ENCODE data around the gene ATP1A2. TPM values are rescaled to one million over a fixed set of nuclear protein-coding genes. Genes with fewer than 3 reads are reported as not detected.
A peak's percentile ranks its signal among the peaks of the same experiment; 100 is the strongest.

Gene ATP1A2
- total and polyA plus RNA-seq, 2 of the 8 experiments (the other 6 are each of a cell fraction or from before 2014, with no cell fraction given) = 39.7 to 40.8 TPM

GRCh38 chr1:160108888-160109662, 6.5 kb upstream of the ATP1A2 start:
- Histone ChIP-seq H2BK120ac (replicated peaks; ENCODE audit: low read depth, low read length) (peak overlapping the region; percentile 48), H3K4me1 (replicated peaks in 1 of 4; ENCODE audit: control insufficient read depth in 3 of 4, insufficient read depth in 4 of 4, low read length in 3 of 4) (peaks cover 8 to 32% (median 20%) of the 10 kb centered on the region in 4 experiments), H3K14ac (ENCODE audit: insufficient read length) (no peak overlapping the region), H3K4me3 (ENCODE audit: extremely low read depth in 1 of 4, insufficient read depth in 2 of 4, low read depth in 3 of 4, low read length in 4 of 4) (no peak overlapping the region), H3K9ac (replicated peaks in 1 of 4; ENCODE audit: extremely low read depth in 1 of 4, low read depth in 3 of 4, low read length in 3 of 4) (no peak overlapping the region), H3K18ac (ENCODE audit: extremely low read depth, low read length) (peak overlapping the region; percentile 89), H4K5ac (ENCODE audit: insufficient read length, low read depth, low read length) (no peak overlapping the region), H4K20me1 (replicated peaks in 1 of 2; ENCODE audit: control insufficient read depth in 1 of 2, insufficient read depth in 2 of 2, low read length in 2 of 2) (no peaks in the 10 kb centered on the region), H3K9me3 (ENCODE audit: insufficient read depth in 2 of 2, low read depth in 1 of 2, low read length in 1 of 2) (no peaks in the 10 kb centered on the region), H2BK5ac (ENCODE audit: low read depth, low read length) (peak overlapping the region; percentile 85; the same call in 1 of the 2 replicates), H3K23me2 (ENCODE audit: low read depth, low read length) (no peaks in the 10 kb centered on the region; the same call in none of the 2 replicates), H3K27me3 (replicated peaks in 1 of 4; ENCODE audit: control insufficient read depth in 3 of 4, extremely low read depth in 1 of 4, insufficient read depth in 3 of 4, low read length in 3 of 4) (no peaks in the 10 kb centered on the region; a peak in 1 of 7 replicates), H2AK5ac (ENCODE audit: low read depth, low read length) (peak overlapping the region; percentile 67; the same call in 1 of the 2 replicates), H4K8ac (ENCODE audit: extremely low read depth, insufficient read depth, low read length) (no peak overlapping the region), H2BK15ac (ENCODE audit: low read length) (no peak overlapping the region; the same call in 1 of the 2 replicates), H3K27ac (ENCODE audit: low read depth, low read length) (no peak overlapping the region), H2BK20ac (ENCODE audit: low read length) (0 out of 2 replicates have a peak overlapping the region, but pooled peaks have one; percentile 92), H2AFZ (ENCODE audit: low read length) (peak overlapping the region; percentile 69; the same call in 1 of the 2 replicates), H3K4me2 (ENCODE audit: insufficient read depth in 1 of 2, low read depth in 2 of 2, low read length in 2 of 2) (peak overlapping the region; percentile 16 to 33; a peak in 3 of 4 replicates), H3K56ac (replicated peaks; ENCODE audit: insufficient read length, low read depth, low read length) (no peak overlapping the region), H3K4ac (replicated peaks; ENCODE audit: insufficient read length, low read depth, low read length) (no peak overlapping the region), H3K23ac (ENCODE audit: insufficient read length) (no peak overlapping the region), H3K79me2 (ENCODE audit: control insufficient read depth in 1 of 2, insufficient read depth in 2 of 2, low read length in 2 of 2) (no peaks in the 10 kb centered on the region), H3K36me3 (ENCODE audit: control insufficient read depth in 2 of 4, insufficient read depth in 4 of 4, low read length in 3 of 4) (no peaks in the 10 kb centered on the region), H2BK12ac (ENCODE audit: low read depth, low read length) (peak overlapping the region; percentile 82), H3K79me1 (ENCODE audit: low read depth, low read length) (no peaks in the 10 kb centered on the region), H4K91ac (replicated peaks; ENCODE audit: insufficient read length, low read length) (peak overlapping the region; percentile 88)
- ChIA-PET POLR2A (ENCODE audit: partially characterized antibody) (interaction anchor here (0.7 to 2.2 kb wide), 8 partner anchors 9 to 153 kb away, joined by 3 to 12 read pairs (median 4); partner anchors contain the start of genes DCAF8 and IGSF8), CTCF (ENCODE audit: partially characterized antibody) (interaction anchor here (0.6 to 18.1 kb wide), 44 partner anchors 6 to 270 kb away, joined by 3 to 256 read pairs (median 4); partner anchors contain the start of genes CASQ1 and IGSF8)
- FAIRE-seq = peak; percentile 63
- WGBS, 2 experiments (ENCODE audit: extremely low coverage in 1 of 2, insufficient coverage in 1 of 2, insufficient read length in 1 of 2, insufficient replicate concordance in 2 of 2, low coverage in 1 of 2, low lambda C conversion rate in 2 of 2, missing lambda C conversion rate in 1 of 2) = 49% methylated on average over 4 of the region's 6 CpGs; no CpG with 5 or more reads in 1 of the 2 experiments
- peak in 1 of 2 experiments; percentile 69 for DNase-seq (ENCODE audit: low read depth in 1 of 2, low spot score in 2 of 2)
- TF ChIP-seq KDM4A (IDR thresholded peaks at IDR 0.05; ENCODE audit: low read depth, low read length, severe bottlenecking) (no peak), RAD21 (IDR thresholded peaks at IDR 0.05 in 1 of 2, conservative IDR thresholded peaks at IDR 0.05 in 1 of 2; ENCODE audit: low read depth in 2 of 2, low read length in 2 of 2) (peak; percentile 24 to 35; a peak in 3 of 4 replicates), NANOG (IDR thresholded peaks at IDR 0.05; ENCODE audit: insufficient read depth, low read depth, low read length, poor library complexity, severe bottlenecking) (no peak), EZH2 (IDR thresholded peaks at IDR 0.05; ENCODE audit: low read depth, low read length, severe bottlenecking) (no peak), CBX5 (IDR thresholded peaks at IDR 0.05; ENCODE audit: low read depth, low read length) (no peak), TCF12 (IDR thresholded peaks at IDR 0.05; ENCODE audit: low read depth, low read length) (peak; percentile 50; the same call in 1 of the 2 replicates), TBP (IDR thresholded peaks at IDR 0.05; ENCODE audit: low read depth, low read length) (no peak), CHD2 (IDR thresholded peaks at IDR 0.05; ENCODE audit: low read length) (no peak), CHD1 (IDR thresholded peaks at IDR 0.05; ENCODE audit: low read depth, low read length) (no peak), SIX5 (IDR thresholded peaks at IDR 0.05; ENCODE audit: low read depth, low read length) (no peak), SUZ12 (IDR thresholded peaks at IDR 0.05; ENCODE audit: low read length) (no peak)
